NCI-H524 treated with DMSO at 0.1 percent for 48 hours (cell line): ENCODE results near the gene ZNF778.

ENCODE experiments used
- DNase-seq: peaks from one replicate; lab custom pipeline; 2025; lab: John Stamatoyannopoulos, UW

ZNF778 gene

GRCh38 chr16:89277641-89278341 lies 60.3 kb downstream of the ZNF778 start:
- no peak for DNase-seq

GRCh38 chr16:89278441-89279240 lies 61.1 kb downstream of the ZNF778 start:
- DNase-seq = no peak

- DNase-seq = no peak
These were observed 62.4 kb downstream of the ZNF778 start for GRCh38 chr16:89279666-89280481.

DNA sequence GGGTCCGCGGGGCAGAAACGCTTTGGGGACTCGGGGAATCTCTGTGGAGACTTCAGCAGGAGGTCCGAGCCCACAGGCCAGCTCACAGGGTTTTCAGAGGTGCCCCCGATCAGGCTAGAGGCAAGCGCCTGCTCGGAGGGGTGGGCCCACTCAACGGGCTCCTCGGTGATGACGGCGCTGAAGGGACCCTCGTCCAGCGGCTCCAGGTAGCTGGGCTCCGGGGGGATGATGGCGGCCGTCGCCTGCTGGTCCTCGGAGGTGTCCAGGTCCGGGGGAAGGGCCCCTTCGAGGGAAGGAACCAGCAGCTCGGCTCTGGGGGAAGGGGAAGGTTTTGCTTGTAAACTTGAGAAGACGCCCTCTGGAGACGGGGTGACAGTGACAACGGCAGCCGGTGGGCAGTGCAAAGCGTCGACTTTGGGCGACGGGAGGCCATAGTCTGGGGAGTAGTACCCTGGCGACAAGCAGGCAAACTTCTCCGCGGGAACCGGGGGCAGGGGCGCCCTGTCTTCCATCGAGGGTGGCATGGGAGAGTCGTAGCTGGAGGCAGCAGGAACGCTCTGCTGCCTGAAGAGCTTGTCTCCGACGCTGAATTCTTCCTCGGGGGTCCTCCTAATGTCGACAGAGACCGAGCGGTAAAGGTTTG lies 63.2 kb downstream of the ZNF778 start:
- DNase-seq = no peak

DNA sequence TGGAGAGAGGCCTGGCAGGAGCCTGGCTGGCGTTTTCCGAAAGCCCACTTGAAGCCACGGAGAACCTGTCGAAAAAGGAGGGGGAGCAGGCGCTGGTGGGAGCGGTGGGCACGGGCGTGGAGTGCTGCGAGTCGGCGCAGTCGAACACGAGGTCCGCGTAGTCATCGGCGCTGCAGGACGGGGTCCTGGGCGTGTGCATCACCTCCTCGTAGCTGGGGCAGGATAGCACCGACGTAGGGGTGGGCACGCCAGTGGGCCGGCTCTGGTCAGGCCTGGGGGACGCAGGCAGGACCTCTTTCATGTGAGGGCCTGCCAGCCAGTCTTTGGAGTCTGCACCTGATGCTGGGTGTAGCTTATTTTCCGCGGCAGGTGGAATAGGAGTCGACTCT lies 63.7 kb downstream of the ZNF778 start:
- DNase-seq = no peak

DNA sequence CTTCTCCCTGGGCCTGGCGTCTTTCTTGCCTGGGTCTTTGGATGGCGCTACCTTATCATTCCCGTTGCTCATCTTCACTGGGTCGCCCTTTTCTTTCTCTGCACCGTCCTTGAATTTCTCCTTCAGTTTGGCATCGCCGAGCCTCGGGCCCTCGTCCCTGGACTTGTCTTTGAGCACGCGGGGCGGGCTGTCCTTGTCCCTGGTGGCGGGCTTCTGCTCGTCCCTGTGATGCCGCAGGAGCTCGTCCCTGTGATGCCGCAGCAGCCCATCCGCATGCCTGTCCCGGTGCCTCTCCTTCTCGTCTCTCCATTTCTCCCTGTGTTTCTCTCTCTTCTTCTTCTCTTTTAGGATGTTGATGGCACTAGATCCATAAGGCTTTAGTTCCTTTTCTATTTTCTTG lies 64.3 kb downstream of the ZNF778 start:
- no peak for DNase-seq

DNA sequence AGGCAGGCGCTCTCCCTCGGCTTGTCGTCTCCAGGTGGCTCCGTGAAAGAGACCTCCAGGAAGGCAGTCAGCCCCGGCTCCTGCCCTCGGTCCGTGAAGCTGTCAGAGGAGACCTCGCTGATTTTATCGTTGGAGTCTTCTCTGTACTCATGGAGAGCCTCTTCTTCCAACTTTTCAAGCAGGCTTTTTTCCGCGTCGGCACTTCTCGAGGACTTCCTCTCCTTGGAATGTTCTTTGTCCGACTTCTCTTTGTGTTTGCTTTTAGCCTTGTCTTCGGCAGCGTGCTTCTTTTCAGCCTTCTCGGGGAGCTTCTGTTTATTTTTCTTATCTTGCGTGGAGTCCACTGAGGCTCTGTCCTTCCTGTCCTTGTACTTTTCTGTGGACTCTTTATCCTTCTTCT lies 65.0 kb downstream of the ZNF778 start:
- no peak for DNase-seq

DNA sequence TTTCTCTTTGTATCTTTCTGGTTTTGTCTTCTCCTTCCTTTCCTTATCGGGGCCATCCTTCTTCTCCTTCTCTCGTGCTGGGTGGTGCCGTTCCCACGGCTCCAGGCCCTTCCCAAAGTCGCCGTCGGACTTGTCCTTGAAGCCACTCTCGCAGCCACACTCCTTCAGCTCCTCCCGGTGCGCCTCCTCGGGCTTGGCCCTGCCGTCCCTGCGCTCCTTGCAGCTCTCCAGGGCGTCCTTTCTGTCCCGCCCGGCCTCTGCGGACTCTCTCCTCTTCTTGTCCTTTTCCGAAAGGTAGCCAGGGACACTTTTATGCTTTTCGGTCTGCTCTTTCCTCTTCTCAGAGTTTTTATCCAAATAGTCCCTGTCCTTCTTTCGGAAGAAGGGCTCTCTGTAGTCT lies 65.9 kb downstream of the ZNF778 start:
- DNase-seq = no peak

DNA sequence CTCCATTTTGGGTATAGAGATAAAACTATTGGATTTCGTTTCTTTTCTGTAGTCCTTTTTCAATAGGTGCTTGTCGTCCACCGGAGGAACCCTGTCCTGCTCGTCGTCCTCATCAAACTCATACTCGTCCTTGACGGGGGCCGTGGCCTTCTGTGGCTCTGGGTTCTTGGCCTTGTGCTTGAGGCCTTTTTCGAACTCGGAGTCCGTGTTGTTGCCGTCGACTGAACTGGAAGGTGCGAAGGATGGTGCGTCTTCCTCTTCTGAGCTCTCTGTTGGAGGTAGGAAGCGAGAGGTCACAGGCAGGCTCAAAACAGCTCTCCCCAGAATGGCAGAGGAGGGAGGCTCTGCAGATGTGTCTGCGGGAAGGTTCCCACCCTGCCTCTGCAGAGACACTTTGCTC lies 67.9 kb downstream of the ZNF778 start:
- no peak for DNase-seq

GRCh38 chr16:89286096-89286495 lies 68.6 kb downstream of the ZNF778 start:
- no peak for DNase-seq
